Measurements from ENCODE around the gene MAP1LC3C.

DNA sequence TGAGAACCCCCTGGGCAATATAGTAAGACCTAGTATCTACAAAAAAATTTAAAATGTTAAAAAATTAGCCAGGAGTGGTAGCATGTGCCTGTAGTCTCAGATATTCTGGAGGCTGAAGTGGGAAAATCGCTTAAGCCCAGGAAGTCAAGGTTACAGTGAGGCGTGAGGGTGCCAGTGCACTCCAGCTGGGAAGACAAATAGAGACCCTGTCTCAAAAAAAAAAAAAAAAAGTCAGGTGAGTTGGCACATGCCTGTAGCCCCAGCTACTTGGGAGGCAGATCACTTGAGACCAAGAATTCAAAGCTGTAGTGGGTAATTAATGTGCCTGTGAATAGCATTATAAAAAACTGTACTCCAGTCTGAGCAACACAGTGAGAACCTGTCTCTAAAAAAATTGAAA lies 36.7 kb downstream of the MAP1LC3C start:
- TF ChIP-seq NFIC (IDR thresholded peaks at IDR 0.05) (no peak), MAX (IDR thresholded peaks at IDR 0.05) (no peak), EGR1 (IDR thresholded peaks at IDR 0.05) (no peak), EP300 (IDR thresholded peaks at IDR 0.05; ENCODE audit: borderline replicate concordance) (no peak), TAF1 (IDR thresholded peaks at IDR 0.05; ENCODE audit: low read depth) (no peak), YY1 (IDR thresholded peaks at IDR 0.05; ENCODE audit: low read depth) (no peak), RAD21 (IDR thresholded peaks at IDR 0.05; ENCODE audit: low read depth) (no peak), USF1 (IDR thresholded peaks at IDR 0.05) (no peak), ZBTB7A (IDR thresholded peaks at IDR 0.05; ENCODE audit: low read depth) (no peak), FOXM1 (IDR thresholded peaks at IDR 0.05; ENCODE audit: borderline replicate concordance, low read depth) (no peak), TCF12 (IDR thresholded peaks at IDR 0.05; ENCODE audit: low read depth) (no peak), CREB1 (IDR thresholded peaks at IDR 0.05; ENCODE audit: low read depth) (no peak), CEBPB (IDR thresholded peaks at IDR 0.05) (no peak), TEAD4 (IDR thresholded peaks at IDR 0.05) (no peak)
